CD14-positive monocyte (primary cell): ENCODE measurements around the gene LRRC47. TPM values are rescaled to one million over a fixed set of nuclear protein-coding genes. Genes with fewer than 3 reads are reported as not detected.

Experiments
- DNase-seq, 3 donors: peaks; one replicate each; pipeline ENCODE4 v3.0.0-alpha.2; 2011 to 2022
- H2AFZ ChIP-seq: 2 replicates; pipeline ENCODE4 v1.6.0; 2012; ENCODE audit warnings: mild to moderate bottlenecking, low read depth, low read length, inconsistent platforms; ENCODE audit not compliant: insufficient read depth, poor library complexity, severe bottlenecking
- H3K27ac ChIP-seq, 2 donors: 1 replicate in 1 of 2; 2 replicates in 1 of 2; pipeline ENCODE4 v1.5.1; 2012 to 2013; ENCODE audit warnings: low read length in 2 of 2, control low read depth in 1 of 2, inconsistent platforms in 1 of 2, low read depth in 1 of 2, mild to moderate bottlenecking in 1 of 2
- H3K27me3 ChIP-seq, 2 donors: one replicate each; pipeline versions ENCODE4 v1.6.0 to v1.6.1; 2011 to 2013; ENCODE audit warnings: low read length in 2 of 2; ENCODE audit not compliant: control insufficient read depth in 2 of 2, insufficient read depth in 2 of 2
- H3K36me3 ChIP-seq, 2 donors: replicated peaks in 1 of 2; 1 replicate in 1 of 2; 2 replicates in 1 of 2; pipeline versions ENCODE4 v1.5.1 to v1.6.1; 2012 to 2013; ENCODE audit warnings: low read length in 2 of 2, control low read depth in 1 of 2, inconsistent platforms in 1 of 2, mild to moderate bottlenecking in 1 of 2; ENCODE audit not compliant: insufficient read depth in 2 of 2, control insufficient read depth in 1 of 2
- H3K4me1 ChIP-seq, 2 donors: 1 replicate in 1 of 2; 2 replicates in 1 of 2; pipeline versions ENCODE4 v1.5.1 to v1.6.1; 2012 to 2013; ENCODE audit warnings: low read length in 2 of 2, control low read depth in 1 of 2, inconsistent platforms in 1 of 2, mild to moderate bottlenecking in 1 of 2, moderate library complexity in 1 of 2; ENCODE audit not compliant: insufficient read depth in 2 of 2, control insufficient read depth in 1 of 2
- H3K4me2 ChIP-seq: replicated peaks from 2 replicates; pipeline ENCODE3; 2012; ENCODE audit warnings: low read length, moderate library complexity, mild to moderate bottlenecking; ENCODE audit not compliant: poor library complexity, severe bottlenecking; ENCODE audit errors: extremely low read depth
- H3K4me3 ChIP-seq, 3 experiments: fragments of 200-600 bp in 1 of 3; sonication (generic) in 1 of 3; replicated peaks in 1 of 3; 1 replicate in 2 of 3; 2 replicates in 1 of 3; pipeline ENCODE4 v1.5.1; 2011 to 2013; ENCODE audit warnings: low read length in 3 of 3, mild to moderate bottlenecking in 3 of 3, control low read depth in 2 of 3, low read depth in 2 of 3, inconsistent platforms in 1 of 3, moderate library complexity in 1 of 3
- H3K79me2 ChIP-seq: 2 replicates; pipeline ENCODE4 v1.6.0; 2012; ENCODE audit warnings: mild to moderate bottlenecking, control low read depth, inconsistent platforms, low read length, moderate library complexity; ENCODE audit not compliant: insufficient read depth
- H3K9ac ChIP-seq: 2 replicates; pipeline ENCODE4 v1.6.0; 2017; ENCODE audit warnings: low read length, mild to moderate bottlenecking; ENCODE audit not compliant: insufficient read depth, poor library complexity, severe bottlenecking
- H3K9me3 ChIP-seq, 2 donors: replicated peaks in 1 of 2; 1 replicate in 1 of 2; 2 replicates in 1 of 2; pipeline versions ENCODE4 v1.5.1 to v1.6.1; 2012 to 2013; ENCODE audit warnings: low read length in 2 of 2, control low read depth in 1 of 2; ENCODE audit not compliant: control insufficient read depth in 1 of 2, insufficient read depth in 1 of 2
- H4K20me1 ChIP-seq: 2 replicates; pipeline ENCODE4 v1.6.0; 2012; ENCODE audit warnings: mild to moderate bottlenecking, low read length, control low read depth, moderate library complexity; ENCODE audit not compliant: insufficient read depth
- H3K27ac Mint-ChIP-seq, 7 donors: one replicate each; pipeline ENCODE4 v1.8.0; 2020; ENCODE audit warnings: mild to moderate bottlenecking in 7 of 7, mixed read lengths in 7 of 7, moderate library complexity in 6 of 7, inconsistent platforms in 2 of 7
- H3K27me3 Mint-ChIP-seq, 3 donors: one replicate each; pipeline ENCODE4 v1.8.0; 2021 to 2022; ENCODE audit warnings: low read depth in 3 of 3, mild to moderate bottlenecking in 3 of 3, mixed read lengths in 3 of 3, moderate library complexity in 3 of 3, inconsistent platforms in 1 of 3
- H3K36me3 Mint-ChIP-seq, 2 donors: one replicate each; pipeline ENCODE4 v1.8.0; 2020; ENCODE audit warnings: mixed read lengths in 2 of 2, inconsistent platforms in 1 of 2, mild to moderate bottlenecking in 1 of 2
- H3K4me1 Mint-ChIP-seq: one replicate; pipeline ENCODE4 v1.8.0; 2020; ENCODE audit warnings: mild to moderate bottlenecking, mixed read lengths
- H3K4me3 Mint-ChIP-seq, 2 donors: one replicate each; pipeline ENCODE4 v1.8.0; 2020; ENCODE audit warnings: mild to moderate bottlenecking in 2 of 2, mixed read lengths in 2 of 2, moderate library complexity in 1 of 2
- H3K9me3 Mint-ChIP-seq, 7 donors: one replicate each; pipeline ENCODE4 v1.8.0; 2020 to 2022; ENCODE audit warnings: mixed read lengths in 7 of 7, mild to moderate bottlenecking in 6 of 7, moderate library complexity in 6 of 7, inconsistent platforms in 2 of 7
- WGBS: methylation state at CpG from one replicate; pipeline ENCODE4 v1.1.5; 2013; ENCODE audit warnings: missing lambda C conversion rate; ENCODE audit not compliant: insufficient coverage; 5-methylcytosine and 5-hydroxymethylcytosine counted together
- intact Hi-C, 2 donors: fragments of 100-400 bp; cut with micrococcal nuclease; formaldehyde crosslinking; loops; one replicate each; pipeline versions ENCODE4 v1.15.0 to v1.15.1; 2023
- polyA plus RNA-seq, 3 donors: library from polyadenylated mRNA; depleted of rRNA in 1 of 3; unstranded in 2 of 3; stranded (reverse) in 1 of 3; fragments of 300-500 nt in 2 of 3; fragments of >200 nt in 1 of 3; fragmentation: Illumina TruSeq in 2 of 3; gene quantifications; 1 replicate in 2 of 3; 2 replicates in 1 of 3; pipeline ENCODE4 v1.2.3, GENCODE V29; 2012 to 2021
- TF ChIP-seq, protein P1 (sequence below): fragments of 200-600 bp; IDR thresholded peaks from one replicate; pipeline ENCODE4 v1.8.0; 2022; ENCODE audit warnings: antibody characterized with exemption, mild to moderate bottlenecking

Gene LRRC47
- polyA plus RNA-seq, 3 donors: 17.8 to 24.8 (median 18.0) TPM

DNA sequence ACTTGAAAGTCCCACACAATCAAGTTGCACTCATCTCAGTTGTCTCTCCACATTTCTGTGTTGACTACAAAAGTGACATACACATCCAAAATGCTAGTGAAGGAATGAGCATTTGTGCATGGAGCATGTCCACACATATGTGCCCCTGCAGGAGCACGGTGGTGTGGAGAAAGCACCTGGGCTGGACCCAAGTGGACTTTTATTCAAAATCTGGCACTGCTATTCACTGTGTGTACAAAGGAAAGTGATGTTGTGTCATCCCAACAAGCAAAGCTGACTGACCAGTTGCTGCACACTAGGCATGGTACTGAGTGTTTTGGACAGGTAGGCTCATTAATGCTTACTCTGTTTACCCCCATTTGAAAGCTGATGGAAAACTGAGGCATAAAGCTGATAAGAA, 41.4 kb upstream of the LRRC47 start:
- H4K20me1 ChIP-seq: no peaks in the 10 kb centered on the region
- intact Hi-C loops: no loop called here
- no peak for DNase-seq
- no peaks in the 10 kb centered on the region for H3K79me2 ChIP-seq
- H3K36me3 ChIP-seq: peaks cover 58 to 90% of the 10 kb centered on the region in 2 donors
- no peak overlapping the region for H3K27ac ChIP-seq
- peaks cover 72 to 89% of the 10 kb centered on the region in 2 donors for H3K36me3 Mint-ChIP-seq
- TF ChIP-seq, protein P1, sequence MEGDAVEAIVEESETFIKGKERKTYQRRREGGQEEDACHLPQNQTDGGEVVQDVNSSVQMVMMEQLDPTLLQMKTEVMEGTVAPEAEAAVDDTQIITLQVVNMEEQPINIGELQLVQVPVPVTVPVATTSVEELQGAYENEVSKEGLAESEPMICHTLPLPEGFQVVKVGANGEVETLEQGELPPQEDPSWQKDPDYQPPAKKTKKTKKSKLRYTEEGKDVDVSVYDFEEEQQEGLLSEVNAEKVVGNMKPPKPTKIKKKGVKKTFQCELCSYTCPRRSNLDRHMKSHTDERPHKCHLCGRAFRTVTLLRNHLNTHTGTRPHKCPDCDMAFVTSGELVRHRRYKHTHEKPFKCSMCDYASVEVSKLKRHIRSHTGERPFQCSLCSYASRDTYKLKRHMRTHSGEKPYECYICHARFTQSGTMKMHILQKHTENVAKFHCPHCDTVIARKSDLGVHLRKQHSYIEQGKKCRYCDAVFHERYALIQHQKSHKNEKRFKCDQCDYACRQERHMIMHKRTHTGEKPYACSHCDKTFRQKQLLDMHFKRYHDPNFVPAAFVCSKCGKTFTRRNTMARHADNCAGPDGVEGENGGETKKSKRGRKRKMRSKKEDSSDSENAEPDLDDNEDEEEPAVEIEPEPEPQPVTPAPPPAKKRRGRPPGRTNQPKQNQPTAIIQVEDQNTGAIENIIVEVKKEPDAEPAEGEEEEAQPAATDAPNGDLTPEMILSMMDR: no peak
- no peaks in the 10 kb centered on the region for H3K27me3 Mint-ChIP-seq
- peaks cover 16 to 23% of the 10 kb centered on the region in 2 donors for H3K9me3 ChIP-seq
- H3K27ac Mint-ChIP-seq: no peak overlapping the region
- no peak overlapping the region for H3K4me3 Mint-ChIP-seq
- no peak overlapping the region for H3K4me2 ChIP-seq
- H3K4me1 Mint-ChIP-seq: peaks cover 3% of the 10 kb centered on the region
- H3K4me3 ChIP-seq: no peak overlapping the region
- no peak overlapping the region for H2AFZ ChIP-seq
- peaks cover 1 to 2% of the 10 kb centered on the region in 2 donors for H3K4me1 ChIP-seq
- no peak overlapping the region for H3K9ac ChIP-seq
- H3K9me3 Mint-ChIP-seq: peaks cover 15 to 24% (median 18%) of the 10 kb centered on the region in 7 donors
- no peaks in the 10 kb centered on the region for H3K27me3 ChIP-seq
- WGBS: 100% methylated on average over 1 of the region's 1 CpG

DNA sequence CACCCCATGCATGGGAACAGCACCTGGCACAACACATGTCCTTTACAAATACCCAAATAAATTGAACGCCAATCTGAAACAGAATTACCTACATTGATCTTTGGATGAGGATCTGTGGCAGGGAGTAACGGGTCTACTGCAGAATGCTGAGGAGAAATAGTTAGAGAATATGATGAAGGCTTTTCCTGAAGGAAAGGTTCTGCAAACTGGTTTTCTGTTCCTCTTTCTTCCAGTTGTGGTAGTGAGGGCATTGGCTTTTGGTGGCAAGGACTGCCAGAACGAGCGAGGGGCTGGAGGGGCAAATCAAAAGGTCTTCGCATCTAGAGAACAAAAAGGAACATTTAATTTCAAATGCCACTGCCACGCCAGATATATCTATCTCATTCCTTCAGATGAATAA, 40.9 kb upstream of the LRRC47 start:
- no CpG with 5 or more reads among the region's 6 CpGs for WGBS
- TF ChIP-seq, protein P1: no peak
- peaks cover 63 to 95% of the 10 kb centered on the region in 2 donors for H3K36me3 ChIP-seq

More for the DNA sequence above, 40.9 kb upstream of the LRRC47 start:
- H3K4me1 Mint-ChIP-seq: no peaks in the 10 kb centered on the region
- no peak overlapping the region for H3K4me3 Mint-ChIP-seq
- Histone ChIP-seq H3K27ac (no peak overlapping the region), H3K4me3 (no peak overlapping the region), H2AFZ (no peak overlapping the region), H3K4me1 (no peaks in the 10 kb centered on the region), H3K9ac (no peak overlapping the region), H3K27me3 (no peaks in the 10 kb centered on the region), H3K79me2 (no peaks in the 10 kb centered on the region), H3K4me2 (no peak overlapping the region), H3K9me3 (peaks cover 16 to 23% of the 10 kb centered on the region in 2 donors), H4K20me1 (no peaks in the 10 kb centered on the region)
- no peak for DNase-seq
- H3K36me3 Mint-ChIP-seq: peaks cover 73 to 89% of the 10 kb centered on the region in 2 donors
- intact Hi-C loops: no loop called here
- H3K27me3 Mint-ChIP-seq: peaks cover 0 to 1% (median 0%) of the 10 kb centered on the region in 3 donors
- peaks cover 15 to 24% (median 18%) of the 10 kb centered on the region in 7 donors for H3K9me3 Mint-ChIP-seq
- no peak overlapping the region for H3K27ac Mint-ChIP-seq
